Fibroblast of mammary gland (primary cell): ENCODE results near the gene TBC1D22A.

ENCODE experiments used
- DNase-seq: peaks from one replicate; pipeline ENCODE4 v3.0.0-alpha.2; 2010; ENCODE audit warnings: low read depth
- H3K4me3 ChIP-seq: 2 replicates; pipeline ENCODE4 v1.5.1; 2011; ENCODE audit warnings: low read depth, mild to moderate bottlenecking, low read length, moderate library complexity; ENCODE audit not compliant: control insufficient read depth
- CTCF ChIP-seq: conservative IDR thresholded peaks from 2 replicates; pipeline ENCODE4 v1.5.1; 2011; ENCODE audit warnings: low read depth, low read length, inconsistent platforms; ENCODE audit not compliant: control insufficient read depth, insufficient read depth

Gene TBC1D22A

GRCh38 chr22:46758121-46758520, 4.3 kb upstream of the TBC1D22A start:
- TF ChIP-seq CTCF = no peak
- DNase-seq = no peak
- no peak overlapping the region for H3K4me3 ChIP-seq

GRCh38 chr22:46758867-46759290, 3.6 kb upstream of the TBC1D22A start:
- peak; percentile 72 for DNase-seq
- peak; percentile 90 for TF ChIP-seq CTCF

GRCh38 chr22:46761017-46761416, 1.4 kb upstream of the TBC1D22A start:
- DNase-seq = no peak
- no peak for TF ChIP-seq CTCF
- peak overlapping the region; percentile 82 for H3K4me3 ChIP-seq

More at GRCh38 chr22:46758867-46759290, 3.6 kb upstream of the TBC1D22A start:
- no peak overlapping the region for H3K4me3 ChIP-seq

GRCh38 chr22:46761539-46762237, 762 bp upstream of the TBC1D22A start:
- no peak for DNase-seq
- no peak for TF ChIP-seq CTCF
- H3K4me3 ChIP-seq = peak overlapping the region; percentile 82

GRCh38 chr22:46763051-46763705, 728 bp downstream of the TBC1D22A start:
- no peak for TF ChIP-seq CTCF
- DNase-seq = peak; percentile 20
- peak overlapping the region; percentile 82 for H3K4me3 ChIP-seq

- no peak for TF ChIP-seq CTCF
- no peak for DNase-seq
- no peak overlapping the region for H3K4me3 ChIP-seq
Observed at GRCh38 chr22:46764140-46764680, 1.8 kb downstream of the TBC1D22A start.
